Pons (tissue), 1 donor: ENCODE data around the gene NRN1L.
A peak's percentile ranks its signal among the peaks of the same experiment; 100 is the strongest.

Experiments used
- DNase-seq: peaks from one replicate; pipeline ENCODE4 v3.0.0-alpha.2; 2016; ENCODE audit warnings: low spot score

The NRN1L gene

GRCh38 chr16:67917140-67917851 is 32.6 kb downstream of the NRN1L start:
- no peak for DNase-seq

GRCh38 chr16:67917852-67918236 is 33.2 kb downstream of the NRN1L start:
- DNase-seq = no peak

- no peak for DNase-seq
Measured at GRCh38 chr16:67919622-67920221, 35.0 kb downstream of the NRN1L start.

- no peak for DNase-seq
Measured at GRCh38 chr16:67922221-67922620, 37.5 kb downstream of the NRN1L start.

GRCh38 chr16:67922740-67923139 is 38.1 kb downstream of the NRN1L start:
- DNase-seq = no peak

- DNase-seq = no peak
Measured at GRCh38 chr16:67923414-67924116, 38.9 kb downstream of the NRN1L start.

- DNase-seq = no peak
Measured at GRCh38 chr16:67924140-67924906, 39.6 kb downstream of the NRN1L start.

- DNase-seq = peak; percentile 67
Measured at GRCh38 chr16:67926181-67926750, 41.6 kb downstream of the NRN1L start.

- no peak for DNase-seq
Measured at GRCh38 chr16:67927131-67927941, 42.7 kb downstream of the NRN1L start.

- no peak for DNase-seq
Measured at GRCh38 chr16:67928147-67928546, 43.5 kb downstream of the NRN1L start.

GRCh38 chr16:67928561-67929364 is 44.1 kb downstream of the NRN1L start:
- peak; percentile 73 for DNase-seq

GRCh38 chr16:67930191-67930590 is 45.5 kb downstream of the NRN1L start:
- DNase-seq = no peak

- DNase-seq = no peak
Measured at GRCh38 chr16:67930678-67931211, 46.1 kb downstream of the NRN1L start.

GRCh38 chr16:67931712-67932461 is 47.2 kb downstream of the NRN1L start, which contains the start of gene CTRL:
CTRL (minus strand) TSS chr16:67931862; CDS start chr16:67931852, 10 bp downstream.
- DNase-seq = no peak

- no peak for DNase-seq
Measured at GRCh38 chr16:67932462-67932840, 47.8 kb downstream of the NRN1L start.

- DNase-seq = no peak
Measured at GRCh38 chr16:67933805-67934204, 49.1 kb downstream of the NRN1L start.

GRCh38 chr16:67934306-67935100 is 49.8 kb downstream of the NRN1L start:
- DNase-seq = no peak

- DNase-seq = no peak
Measured at GRCh38 chr16:67935101-67935401, 50.4 kb downstream of the NRN1L start.
